Neural progenitor cell (in vitro differentiated cells): ENCODE results near the gene ABCA1.

Experiments used
- EZH2 ChIP-seq: fragments of 200-600 bp; sonication (generic); IDR thresholded peaks from 2 replicates; pipeline ENCODE4 v1.6.1; 2017; ENCODE audit warnings: antibody characterized with exemption, mild to moderate bottlenecking, moderate library complexity
- TF ChIP-seq, protein P1 (sequence below): fragments of 200-600 bp; sonication (generic); IDR thresholded peaks from 2 replicates; pipeline ENCODE4 v1.5.1; 2017; ENCODE audit warnings: antibody characterized with exemption, mild to moderate bottlenecking

DNA sequence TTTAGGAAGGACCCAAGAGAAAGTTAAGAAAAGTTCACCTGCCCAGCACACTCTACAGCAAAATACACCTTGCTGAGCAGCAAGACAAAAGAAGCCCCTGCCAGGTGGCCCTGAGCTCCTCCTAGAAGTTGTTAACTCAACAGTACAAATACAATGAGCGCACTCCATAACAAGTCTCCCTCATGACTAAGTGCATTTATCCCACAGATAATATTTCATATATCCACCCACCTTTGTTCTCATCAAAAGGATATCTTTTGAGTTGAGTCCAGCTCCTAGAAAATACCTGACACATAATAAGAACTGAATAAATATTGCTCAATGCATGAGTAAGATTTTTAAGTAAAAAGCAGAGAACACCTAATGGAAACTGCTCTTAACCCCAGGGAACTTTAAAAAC is 73.3 kb downstream of the ABCA1 start:
- TF ChIP-seq, protein P1, sequence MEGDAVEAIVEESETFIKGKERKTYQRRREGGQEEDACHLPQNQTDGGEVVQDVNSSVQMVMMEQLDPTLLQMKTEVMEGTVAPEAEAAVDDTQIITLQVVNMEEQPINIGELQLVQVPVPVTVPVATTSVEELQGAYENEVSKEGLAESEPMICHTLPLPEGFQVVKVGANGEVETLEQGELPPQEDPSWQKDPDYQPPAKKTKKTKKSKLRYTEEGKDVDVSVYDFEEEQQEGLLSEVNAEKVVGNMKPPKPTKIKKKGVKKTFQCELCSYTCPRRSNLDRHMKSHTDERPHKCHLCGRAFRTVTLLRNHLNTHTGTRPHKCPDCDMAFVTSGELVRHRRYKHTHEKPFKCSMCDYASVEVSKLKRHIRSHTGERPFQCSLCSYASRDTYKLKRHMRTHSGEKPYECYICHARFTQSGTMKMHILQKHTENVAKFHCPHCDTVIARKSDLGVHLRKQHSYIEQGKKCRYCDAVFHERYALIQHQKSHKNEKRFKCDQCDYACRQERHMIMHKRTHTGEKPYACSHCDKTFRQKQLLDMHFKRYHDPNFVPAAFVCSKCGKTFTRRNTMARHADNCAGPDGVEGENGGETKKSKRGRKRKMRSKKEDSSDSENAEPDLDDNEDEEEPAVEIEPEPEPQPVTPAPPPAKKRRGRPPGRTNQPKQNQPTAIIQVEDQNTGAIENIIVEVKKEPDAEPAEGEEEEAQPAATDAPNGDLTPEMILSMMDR, result no peak
- TF ChIP-seq EZH2, result no peak
